HCEC 1CT (cell line): ENCODE measurements around the gene PCGF6.
A peak's percentile ranks its signal among the peaks of the same experiment; 100 is the strongest.
"Not testable (repeated sequence)": the region's sequence is repeated elsewhere in the genome, so short reads cannot be mapped to it uniquely, and the experiment has no call there.

Source experiments
- DNase-seq: peaks from one replicate; pipeline ENCODE4 v3.0.0-alpha.2; 2017

PCGF6 gene, protein sequence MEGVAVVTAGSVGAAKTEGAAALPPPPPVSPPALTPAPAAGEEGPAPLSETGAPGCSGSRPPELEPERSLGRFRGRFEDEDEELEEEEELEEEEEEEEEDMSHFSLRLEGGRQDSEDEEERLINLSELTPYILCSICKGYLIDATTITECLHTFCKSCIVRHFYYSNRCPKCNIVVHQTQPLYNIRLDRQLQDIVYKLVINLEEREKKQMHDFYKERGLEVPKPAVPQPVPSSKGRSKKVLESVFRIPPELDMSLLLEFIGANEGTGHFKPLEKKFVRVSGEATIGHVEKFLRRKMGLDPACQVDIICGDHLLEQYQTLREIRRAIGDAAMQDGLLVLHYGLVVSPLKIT

DNA sequence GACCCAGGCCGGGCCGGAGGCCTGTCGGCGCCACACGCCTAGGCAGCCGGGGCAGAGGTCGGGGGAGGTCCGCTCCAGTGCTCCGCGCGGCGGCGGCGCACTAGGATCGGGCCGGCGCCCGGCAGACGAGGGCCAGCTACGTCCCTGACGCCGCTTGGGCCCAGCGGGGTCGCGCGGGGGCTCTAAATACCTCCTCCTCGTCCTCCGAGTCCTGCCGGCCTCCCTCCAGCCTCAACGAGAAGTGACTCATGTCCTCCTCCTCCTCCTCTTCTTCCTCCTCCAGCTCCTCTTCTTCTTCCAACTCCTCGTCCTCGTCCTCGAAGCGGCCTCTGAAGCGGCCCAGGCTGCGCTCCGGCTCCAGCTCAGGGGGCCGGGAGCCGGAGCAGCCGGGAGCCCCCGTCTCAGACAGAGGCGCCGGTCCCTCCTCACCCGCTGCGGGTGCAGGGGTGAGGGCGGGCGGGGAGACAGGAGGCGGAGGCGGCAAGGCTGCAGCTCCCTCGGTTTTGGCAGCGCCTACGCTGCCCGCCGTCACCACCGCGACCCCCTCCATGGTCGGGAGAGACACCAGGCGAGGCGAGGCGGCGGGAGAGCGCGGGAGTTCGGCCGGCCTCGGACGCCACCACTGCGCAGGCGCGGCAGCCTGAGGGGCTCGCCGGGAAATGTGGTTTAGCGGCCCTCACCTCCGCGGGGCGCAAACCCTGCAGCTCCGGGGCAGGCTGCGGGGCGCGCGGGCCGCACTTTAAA, at the start of gene PCGF6:
TSS of gene PCGF6 (minus strand) at position 624 of the 744 bp plus-strand sequence. CDS start at position 550, 74 bp downstream.
- DNase-seq, result peak; percentile 74

DNA sequence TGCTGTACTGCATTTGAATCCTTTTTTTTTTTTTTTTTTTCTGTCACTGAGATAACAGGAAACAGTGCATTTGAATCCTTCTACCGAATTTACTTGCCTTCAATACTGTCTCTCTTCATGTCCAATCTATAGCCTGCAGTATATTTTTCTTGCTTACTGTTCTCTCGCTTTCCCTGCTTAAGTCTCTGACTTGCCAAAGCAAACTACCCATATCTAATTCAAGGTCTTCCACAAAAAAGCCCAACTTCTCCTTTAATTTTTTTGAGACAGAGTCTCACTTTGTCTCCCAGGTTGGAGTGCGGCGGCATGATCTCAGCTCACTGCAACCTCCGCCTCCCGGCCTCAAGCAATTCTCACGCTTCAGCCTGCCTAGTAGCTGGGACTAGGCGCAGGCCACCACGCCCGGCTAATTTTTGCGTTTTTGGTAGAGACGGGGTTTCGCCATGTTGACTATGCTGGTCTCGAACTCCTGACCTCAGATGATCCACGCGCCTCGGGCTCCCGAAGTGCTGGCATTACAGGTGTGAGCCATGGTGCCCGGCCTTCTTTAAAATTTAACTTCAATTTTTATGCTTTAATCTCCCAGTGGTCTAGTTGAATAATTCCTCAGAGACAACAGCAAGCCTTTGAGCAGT, 46.4 kb upstream of the PCGF6 start:
- no peak for DNase-seq

DNA sequence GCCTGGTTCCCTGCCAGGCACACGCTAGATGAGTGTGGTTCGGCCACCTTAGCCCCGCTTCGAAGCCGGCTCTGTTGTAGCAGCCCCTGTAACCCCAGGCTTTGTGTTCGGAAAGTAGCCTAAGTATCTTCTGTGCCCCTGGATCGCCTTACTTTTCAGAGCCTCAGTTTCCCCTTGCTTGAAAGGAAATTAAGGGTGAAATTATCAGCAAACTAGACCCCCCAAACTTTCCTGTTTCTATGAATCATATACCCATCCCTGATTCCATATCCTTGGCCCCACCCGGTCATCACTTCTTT, 45.8 kb upstream of the PCGF6 start:
- DNase-seq, result no peak

DNA sequence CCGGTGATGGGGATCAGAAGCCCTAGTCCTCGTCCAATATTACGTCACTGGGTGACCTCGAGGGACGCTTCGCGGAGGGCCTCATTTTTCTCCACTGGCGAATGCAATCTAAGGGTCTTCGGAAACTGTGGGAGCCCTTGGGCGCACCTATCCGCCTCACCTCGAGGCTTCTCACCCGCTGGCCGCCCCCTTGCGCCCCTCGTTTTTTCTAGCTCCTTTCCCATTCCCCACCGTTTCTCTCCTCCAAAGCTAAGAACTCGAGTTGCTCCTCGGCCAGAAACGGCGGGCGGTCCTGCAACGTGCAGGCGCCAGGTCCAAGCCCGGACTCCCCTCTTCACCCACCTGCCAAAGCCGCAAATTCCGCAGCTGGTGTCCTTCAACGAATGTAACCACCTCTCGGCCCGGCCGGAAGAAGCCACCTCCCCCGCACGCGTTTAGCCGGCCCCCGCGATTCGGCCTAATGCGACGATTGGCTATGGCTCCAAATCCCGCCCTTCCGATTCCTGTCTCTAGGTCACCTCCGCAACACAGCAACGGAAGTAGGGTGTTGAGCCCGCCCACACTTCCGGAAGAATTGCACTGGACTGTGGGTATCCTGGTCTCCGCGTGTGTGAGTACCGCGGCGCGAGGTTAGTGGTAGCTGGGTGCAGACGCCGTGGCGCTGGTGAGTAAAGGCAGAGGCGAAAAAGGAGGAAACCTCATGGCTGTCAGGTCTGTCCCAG, 45.3 kb upstream of the PCGF6 start, which contains the start of the genes ATP5MK and PDCD11:
TSS of gene ATP5MK (minus strand) at position 409 of the 722 bp plus-strand sequence. CDS start 4,018 bp downstream, outside the sequence.
TSS of gene PDCD11 (plus strand) at position 560 of the 722 bp plus-strand sequence. CDS start 1,801 bp downstream, outside the sequence.
- peak; percentile 99 for DNase-seq

DNA sequence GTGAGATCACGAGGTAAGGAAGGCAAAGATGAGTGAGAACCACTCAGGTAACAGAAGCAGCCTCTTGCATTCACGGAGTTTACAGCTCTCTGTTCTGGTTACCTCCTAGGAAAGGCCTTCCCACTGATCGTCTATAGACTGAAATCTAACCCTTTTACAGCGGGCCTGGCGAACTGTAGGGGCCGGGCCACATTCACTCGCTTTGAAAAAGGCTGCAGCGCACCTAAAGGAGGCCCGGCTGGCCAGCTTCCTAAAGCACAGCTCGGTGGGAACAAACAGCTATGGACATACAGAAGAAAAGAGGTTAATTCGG, 44.8 kb upstream of the PCGF6 start:
- DNase-seq, result peak; percentile 5

DNA sequence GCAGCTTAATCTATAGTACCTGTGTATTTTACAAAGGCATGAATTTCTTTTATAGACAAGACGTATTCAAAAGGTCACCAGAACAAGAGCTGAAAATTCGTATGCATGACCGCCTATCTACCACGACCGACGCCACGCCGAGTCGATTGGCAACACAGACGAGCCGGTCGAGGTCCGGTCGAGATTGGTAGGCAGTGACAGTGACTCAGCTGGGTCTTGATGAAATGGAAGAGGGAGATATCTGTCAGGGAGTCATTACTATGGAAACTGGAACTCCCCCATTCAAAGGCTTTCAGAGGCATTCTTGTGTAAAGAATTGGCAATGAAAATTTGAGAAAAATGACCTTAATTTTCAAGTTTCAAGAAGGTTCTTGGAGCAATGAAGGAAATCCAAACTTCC, 43.2 kb upstream of the PCGF6 start:
- DNase-seq, result no peak

DNA sequence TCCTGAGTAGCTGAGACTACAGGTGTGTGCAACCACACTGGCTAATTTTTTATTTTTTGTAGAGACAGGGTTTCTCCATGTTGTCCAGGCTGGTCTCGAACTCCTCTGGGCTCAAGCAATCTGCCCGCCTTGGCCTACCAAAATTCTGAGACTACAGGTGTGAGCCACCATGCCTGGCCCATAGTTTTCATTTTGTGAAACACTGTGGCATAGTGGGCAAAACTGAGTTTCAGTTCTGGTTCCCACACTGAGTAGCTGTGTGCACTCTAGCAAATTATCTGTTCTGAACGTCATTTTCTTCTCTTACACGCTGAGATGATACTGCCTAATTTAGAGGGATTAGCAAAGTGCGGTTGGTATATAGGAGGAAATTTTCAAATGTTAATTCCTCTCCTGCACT, 31.8 kb upstream of the PCGF6 start:
- DNase-seq, result no peak

DNA sequence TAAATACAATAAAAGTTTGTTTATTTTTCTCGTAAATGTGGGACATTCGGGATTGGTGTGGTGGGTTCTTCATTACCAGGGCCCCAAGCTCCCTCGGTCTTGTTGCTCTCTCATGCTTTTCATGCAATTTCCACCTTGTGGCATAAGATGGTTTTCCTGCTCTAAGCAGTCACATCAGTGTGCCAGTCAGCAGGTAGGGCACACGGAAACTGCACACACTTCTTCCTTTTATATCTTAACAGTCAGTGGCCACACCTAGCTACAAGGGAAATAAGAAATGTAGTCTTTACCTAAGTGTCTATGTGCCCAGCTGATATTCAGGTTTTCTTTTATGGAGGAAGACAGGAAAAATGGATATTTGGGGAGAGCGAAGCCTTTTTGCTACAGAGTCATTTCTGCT, 23.3 kb upstream of the PCGF6 start:
- no peak for DNase-seq

DNA sequence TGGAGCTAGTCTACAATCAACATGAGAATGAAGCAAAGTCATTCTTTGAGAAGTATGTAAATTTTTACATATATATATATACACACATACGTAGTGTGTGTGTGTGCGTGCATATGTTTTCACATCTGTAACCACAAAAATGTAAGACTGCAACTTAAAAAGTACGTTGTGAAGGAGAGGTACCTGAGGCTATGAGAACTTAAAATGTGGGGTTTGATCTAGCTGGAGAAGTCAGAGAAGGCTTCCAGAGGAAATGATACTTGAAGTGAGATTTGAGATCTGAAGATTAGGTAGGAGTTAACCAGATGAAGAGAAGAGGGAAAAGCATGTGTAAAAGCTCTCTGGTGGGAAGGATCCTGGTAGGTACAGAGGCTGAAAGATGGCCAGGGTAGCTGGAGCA, 22.6 kb upstream of the PCGF6 start:
- no peak for DNase-seq

DNA sequence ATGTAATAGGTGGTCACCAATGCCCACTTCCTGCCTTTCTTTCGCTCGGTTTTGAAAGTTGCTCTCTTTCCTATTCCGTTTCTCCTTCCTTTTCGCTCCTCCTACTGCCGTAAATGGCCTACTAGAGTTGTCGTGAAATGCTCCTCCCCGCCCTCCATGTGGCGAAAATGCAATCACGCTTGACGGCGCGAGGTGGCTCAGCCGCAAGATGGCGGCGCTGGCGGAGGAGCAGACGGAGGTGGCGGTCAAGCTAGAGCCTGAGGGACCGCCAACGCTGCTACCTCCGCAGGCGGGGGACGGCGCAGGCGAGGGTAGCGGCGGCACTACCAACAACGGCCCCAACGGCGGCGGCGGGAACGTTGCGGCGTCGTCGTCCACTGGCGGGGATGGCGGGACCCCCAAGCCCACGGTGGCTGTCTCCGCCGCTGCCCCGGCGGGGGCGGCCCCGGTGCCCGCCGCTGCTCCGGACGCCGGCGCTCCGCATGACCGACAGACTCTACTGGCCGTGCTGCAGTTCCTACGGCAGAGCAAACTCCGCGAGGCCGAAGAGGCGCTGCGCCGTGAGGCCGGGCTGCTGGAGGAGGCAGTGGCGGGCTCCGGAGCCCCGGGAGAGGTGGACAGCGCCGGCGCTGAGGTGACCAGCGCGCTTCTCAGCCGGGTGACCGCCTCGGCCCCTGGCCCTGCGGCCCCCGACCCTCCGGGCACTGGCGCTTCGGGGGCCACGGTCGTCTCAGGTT, 17.0 kb upstream of the PCGF6 start, which contains the start of gene TAF5:
TSS of gene TAF5 (plus strand) at position 195 of the 737 bp plus-strand sequence. CDS start at position 209, 14 bp downstream.
- DNase-seq, result peak; percentile 95

DNA sequence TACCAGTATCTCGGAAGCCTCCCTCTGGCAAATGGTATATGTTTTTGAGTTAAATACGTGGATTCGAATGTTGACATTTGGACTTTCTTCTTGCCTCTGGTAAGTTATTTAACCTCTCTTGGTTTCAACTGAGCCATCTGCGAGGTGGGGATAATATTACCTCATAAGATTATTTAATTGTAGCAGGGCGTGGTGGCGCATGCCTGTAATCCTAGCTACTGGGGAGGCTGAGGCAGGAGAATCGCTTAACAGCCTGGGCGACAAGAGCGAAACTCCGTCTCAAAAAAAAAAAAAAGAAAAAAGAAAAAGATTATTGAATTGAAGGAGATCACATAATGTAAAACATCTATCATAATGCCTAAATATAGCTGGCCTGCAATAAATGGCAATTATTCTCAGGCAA, 16.4 kb upstream of the PCGF6 start:
- no peak for DNase-seq

DNA sequence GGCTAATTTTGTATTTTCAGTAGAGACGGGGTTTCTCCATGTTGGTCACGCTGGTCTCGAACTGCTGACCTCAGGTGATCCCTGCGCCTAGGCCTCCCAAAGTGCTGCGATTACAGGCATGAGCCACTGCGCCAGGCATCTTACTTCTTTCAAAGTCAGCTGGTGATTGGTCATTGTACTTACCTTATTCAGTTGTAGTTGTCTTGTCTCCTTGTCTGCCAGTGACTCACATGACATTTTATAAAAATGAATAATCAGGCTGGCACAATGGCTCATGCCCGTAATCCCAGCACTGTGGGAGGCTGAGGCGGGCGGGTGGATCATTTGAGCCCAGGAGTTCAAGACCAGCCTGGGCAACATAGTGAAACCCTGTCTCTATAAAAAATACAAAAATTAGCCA, 9.9 kb upstream of the PCGF6 start:
- DNase-seq, result not testable (repeated sequence)

DNA sequence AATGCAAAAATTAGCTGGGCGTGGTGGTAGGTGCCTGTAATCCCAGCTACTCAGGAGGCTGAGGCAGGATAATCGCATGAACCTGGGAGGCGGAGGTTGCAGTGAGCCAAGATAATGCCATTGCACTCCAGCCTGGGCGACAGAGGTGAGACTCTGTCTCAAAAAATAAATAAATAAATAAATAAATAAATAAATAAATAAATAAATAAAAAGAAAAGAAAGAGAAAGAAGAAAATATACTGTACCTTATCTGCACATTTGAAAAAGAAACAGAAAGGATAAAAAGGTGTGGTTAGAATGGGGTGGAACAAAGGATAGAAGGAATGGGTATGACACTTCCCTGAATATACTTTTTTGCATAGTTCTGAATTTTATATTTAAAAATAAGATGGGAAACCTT, 8.6 kb upstream of the PCGF6 start:
- not testable (repeated sequence) for DNase-seq

DNA sequence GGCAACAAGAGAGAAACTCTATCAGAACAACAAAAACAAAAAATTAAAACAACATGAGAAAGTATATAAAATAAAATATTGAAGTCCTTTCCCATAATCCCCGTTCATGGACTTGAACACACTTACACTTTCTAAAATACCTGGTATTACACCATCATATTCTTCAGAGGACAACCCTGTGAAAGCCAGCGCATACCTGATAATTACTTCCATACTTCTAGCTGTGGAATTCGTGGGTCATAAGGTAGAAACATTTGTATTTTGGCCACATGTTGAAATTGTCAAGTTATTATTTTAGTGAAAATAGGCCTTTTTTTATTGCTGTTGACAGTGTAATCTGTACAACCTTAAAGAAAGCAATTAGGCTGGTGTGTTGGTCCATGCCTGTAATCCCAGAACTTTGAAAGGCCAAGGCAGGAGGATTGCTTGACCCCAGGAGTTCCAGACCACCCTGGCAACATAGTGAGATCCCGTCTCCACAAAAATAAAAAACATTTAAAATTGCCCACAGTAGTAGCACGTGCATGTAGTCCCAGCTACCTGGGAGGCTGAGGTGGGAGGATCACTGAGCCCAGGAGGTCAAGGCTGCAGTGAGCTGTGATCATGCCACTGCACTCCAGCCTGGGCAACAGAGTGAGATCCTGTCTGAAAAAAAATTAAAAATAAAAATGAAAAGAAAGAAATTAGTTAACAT, 5.1 kb upstream of the PCGF6 start:
- DNase-seq, result no peak

DNA sequence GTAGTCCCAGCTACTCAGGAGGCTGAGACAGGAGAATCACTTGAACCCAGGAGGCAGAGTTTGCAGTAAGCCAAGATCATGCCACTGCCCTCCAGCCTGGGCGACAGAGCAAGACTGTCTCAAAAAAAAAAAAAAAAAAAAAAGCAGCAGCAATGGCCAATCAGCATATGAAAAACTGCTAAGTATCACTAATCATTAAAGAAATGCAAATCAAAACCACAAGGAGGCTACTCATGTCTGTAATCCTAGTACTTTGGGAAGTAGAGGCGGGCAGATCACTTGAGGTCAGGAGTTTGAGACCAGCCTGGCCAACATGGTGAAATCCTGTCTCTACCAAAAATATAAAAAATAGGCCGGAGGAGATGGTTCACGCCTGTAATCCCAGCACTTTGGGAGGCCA, 3.6 kb upstream of the PCGF6 start:
- not testable (repeated sequence) for DNase-seq

DNA sequence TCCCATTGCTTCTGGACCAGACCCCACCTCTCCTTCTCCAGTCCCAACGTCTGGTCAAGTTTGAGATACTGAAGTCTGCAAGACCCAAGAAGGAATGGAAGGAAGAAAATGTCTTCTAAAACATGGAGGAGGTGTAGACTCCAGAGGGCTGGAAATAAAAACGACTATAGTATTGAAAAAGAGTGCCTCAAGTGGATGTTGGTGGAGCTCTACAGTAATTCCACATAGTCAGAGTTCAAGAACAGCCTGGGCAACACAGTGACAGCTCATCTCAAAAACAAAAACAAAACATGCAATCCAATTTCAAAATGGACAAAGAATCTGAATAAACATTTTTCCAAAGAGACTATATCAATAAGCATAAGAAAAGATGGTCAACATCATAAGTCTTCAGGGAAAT, 2.3 kb upstream of the PCGF6 start:
- DNase-seq, result no peak

DNA sequence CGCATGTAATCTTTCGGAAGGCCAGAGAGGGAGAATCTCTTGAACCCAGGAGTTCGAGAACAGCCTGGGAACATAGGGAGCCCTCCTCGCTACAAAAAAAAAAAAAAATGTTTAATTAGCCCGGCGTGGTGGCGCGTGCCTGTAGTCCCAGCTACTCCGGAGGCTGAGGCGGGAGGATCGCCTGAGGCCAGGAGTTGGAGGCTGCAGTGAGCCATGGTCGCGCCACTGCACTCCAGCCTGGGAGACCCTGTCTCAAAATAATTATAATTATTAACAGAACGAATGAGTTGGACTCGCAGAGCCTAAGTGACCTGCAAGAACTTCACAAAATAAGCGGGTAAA, 794 bp downstream of the PCGF6 start:
- DNase-seq, result no peak

DNA sequence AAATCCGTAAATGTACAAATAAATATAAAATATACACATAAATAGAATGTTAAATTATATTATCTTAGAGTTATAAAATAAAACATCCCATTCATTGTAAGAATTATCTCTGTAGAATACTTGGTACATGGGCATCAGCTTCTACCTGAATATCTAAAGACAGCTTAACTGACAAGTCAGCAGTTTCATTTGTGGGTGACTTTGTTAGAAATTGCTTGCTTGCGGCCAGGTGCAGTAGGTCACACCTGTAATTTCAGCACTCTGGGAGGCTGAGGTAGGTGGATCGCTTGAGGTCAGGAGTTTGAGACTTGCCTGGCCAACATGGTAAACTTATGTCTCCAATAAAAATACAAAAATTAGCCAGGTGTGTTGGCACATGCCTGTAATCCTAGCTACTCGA, 14.6 kb downstream of the PCGF6 start:
- no peak for DNase-seq

DNA sequence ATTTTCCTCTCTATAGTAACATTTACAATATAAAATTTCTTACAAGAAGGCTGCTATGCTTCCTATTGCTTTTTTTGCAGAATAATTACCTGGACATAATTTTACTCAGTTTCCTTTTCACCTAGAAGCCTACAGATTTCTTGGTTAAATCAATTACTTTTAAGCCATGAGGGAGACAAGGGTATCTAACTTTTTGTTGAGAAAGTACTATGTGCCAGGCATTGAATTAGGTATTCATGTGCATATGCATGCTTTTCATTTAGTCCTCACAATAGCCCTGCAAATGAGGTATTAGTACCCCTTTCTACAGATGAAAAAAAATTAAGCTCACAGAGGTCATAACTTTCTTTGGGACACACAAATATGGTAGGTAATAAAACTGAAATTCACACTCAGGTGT, 16.4 kb downstream of the PCGF6 start:
- no peak for DNase-seq

DNA sequence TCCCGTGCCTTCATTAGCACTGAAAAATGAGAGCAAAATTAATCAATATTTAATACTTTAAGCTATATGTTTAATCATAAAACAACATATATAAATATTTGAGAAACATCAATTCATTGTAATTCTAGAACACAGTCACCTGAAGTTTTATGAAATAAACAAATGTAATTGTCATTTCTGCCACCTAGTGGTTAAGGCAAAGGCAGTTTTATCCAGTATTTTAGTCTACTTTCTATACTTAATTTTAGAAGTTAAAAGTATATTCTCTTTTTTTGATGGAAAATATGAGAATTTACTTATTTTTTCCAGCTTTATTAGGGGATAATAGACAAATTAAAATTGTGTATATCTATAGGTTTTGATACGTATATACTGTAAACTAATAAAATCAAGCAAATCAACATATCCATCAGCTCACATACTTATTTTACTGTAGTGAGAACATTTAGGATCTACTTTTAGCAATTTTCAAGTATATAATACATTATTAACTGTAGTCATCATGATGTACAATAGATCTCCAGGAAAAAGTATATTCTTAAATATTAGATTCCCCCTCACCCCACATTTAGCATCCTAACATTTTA, 16.9 kb downstream of the PCGF6 start:
- DNase-seq, result peak; percentile 42

DNA sequence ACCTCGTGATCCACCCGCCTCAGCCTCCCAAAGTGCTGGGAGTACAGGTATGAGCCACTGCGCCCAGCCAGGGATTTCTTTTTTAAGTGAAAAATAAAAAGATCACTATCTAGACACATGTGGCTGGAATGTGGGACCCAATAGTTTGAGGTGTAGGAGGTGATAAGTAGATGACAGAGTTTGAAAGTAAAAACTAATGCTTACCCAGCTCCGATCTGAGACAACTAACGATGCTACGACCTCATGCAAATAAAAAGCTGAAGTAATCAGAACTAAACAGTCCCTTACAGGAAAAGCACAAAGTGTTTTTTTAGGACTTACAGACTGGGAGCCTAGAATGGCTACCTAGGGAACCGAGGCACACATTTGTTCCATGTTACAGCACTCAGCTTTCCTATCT, 23.0 kb downstream of the PCGF6 start:
- no peak for DNase-seq

DNA sequence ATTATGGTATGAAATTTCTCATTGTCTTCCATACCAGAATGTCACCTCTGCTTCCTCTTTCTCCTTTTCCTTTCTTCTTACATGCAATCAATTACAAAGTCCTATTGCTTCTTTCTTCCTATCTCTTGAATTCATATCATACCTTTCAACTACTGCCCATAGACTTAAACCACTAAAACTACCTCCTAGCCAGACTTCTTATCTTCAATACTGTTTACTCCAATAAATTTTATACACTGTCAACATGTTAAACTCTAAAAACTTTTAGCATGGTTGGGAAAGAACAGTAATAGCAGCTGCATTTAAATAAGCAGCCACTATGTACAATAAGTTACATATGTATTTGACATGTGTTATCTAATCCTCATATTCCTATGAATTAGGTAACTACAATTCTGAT, 34.9 kb downstream of the PCGF6 start:
- no peak for DNase-seq
